MM.1S (cell line): ENCODE data around the gene NXPH1.
"Not testable (repeated sequence)": the region's sequence is repeated elsewhere in the genome, so short reads cannot be mapped to it uniquely, and the experiment has no call there.

Source experiments
- DNase-seq: peaks from one replicate; pipeline ENCODE4 v3.0.0-alpha.2; 2015
- H2AFZ ChIP-seq: fragments of 300-600 bp; sonication (generic); 2 replicates; pipeline ENCODE4 v1.6.0; 2016; ENCODE audit warnings: antibody characterized with exemption, low read length
- H3F3A ChIP-seq: fragments of 300-600 bp; sonication (generic); 2 replicates; pipeline ENCODE4 v1.6.1; 2016; ENCODE audit warnings: mild to moderate bottlenecking, antibody characterized with exemption, low read length, moderate library complexity, mixed read lengths; ENCODE audit not compliant: insufficient read depth
- H3K27ac ChIP-seq: fragments of 300-600 bp; sonication (generic); 2 replicates; pipeline ENCODE4 v1.5.1; 2016; ENCODE audit warnings: mild to moderate bottlenecking, low read length
- H3K27me3 ChIP-seq: fragments of 300-600 bp; sonication (generic); replicated peaks from 2 replicates; pipeline ENCODE4 v1.6.0; 2016; ENCODE audit warnings: low read length; ENCODE audit not compliant: insufficient read depth
- H3K36me3 ChIP-seq: fragments of 300-600 bp; sonication (generic); replicated peaks from 2 replicates; pipeline ENCODE4 v1.6.1; 2016; ENCODE audit warnings: mild to moderate bottlenecking, low read length, mixed read lengths; ENCODE audit not compliant: insufficient read depth
- H3K4me1 ChIP-seq: fragments of 300-600 bp; sonication (generic); 2 replicates; pipeline ENCODE4 v1.6.1; 2016; ENCODE audit warnings: low read length, mixed read lengths
- H3K4me2 ChIP-seq: fragments of 300-600 bp; sonication (generic); 2 replicates; pipeline ENCODE4 v1.6.0; 2016; ENCODE audit warnings: low read depth, low read length
- H3K4me3 ChIP-seq: fragments of 300-600 bp; sonication (generic); 2 replicates; pipeline ENCODE4 v1.5.1; 2016; ENCODE audit warnings: low read length, mixed read lengths
- H3K79me2 ChIP-seq: fragments of 300-600 bp; sonication (generic); 2 replicates; pipeline ENCODE4 v1.6.1; 2016; ENCODE audit warnings: mixed run types, low read length, mixed read lengths
- H3K9ac ChIP-seq: fragments of 300-600 bp; sonication (generic); 2 replicates; pipeline ENCODE4 v1.6.1; 2016; ENCODE audit warnings: low read length, mixed read lengths
- H3K9me2 ChIP-seq: fragments of 300-600 bp; sonication (generic); replicated peaks from 2 replicates; pipeline ENCODE4 v1.6.1; 2016; ENCODE audit warnings: mild to moderate bottlenecking, low read length, mixed read lengths; ENCODE audit not compliant: insufficient read depth
- H3K9me3 ChIP-seq: fragments of 300-600 bp; sonication (generic); replicated peaks from 2 replicates; pipeline ENCODE4 v1.6.1; 2016; ENCODE audit warnings: mild to moderate bottlenecking, low read length, mixed read lengths; ENCODE audit not compliant: insufficient read depth
- H4K20me1 ChIP-seq: fragments of 300-600 bp; sonication (generic); 2 replicates; pipeline ENCODE4 v1.6.1; 2016; ENCODE audit warnings: mild to moderate bottlenecking, low read length, moderate library complexity, mixed read lengths; ENCODE audit not compliant: insufficient read depth
- CTCF ChIP-seq: fragments of 300-600 bp; sonication (generic); IDR thresholded peaks from 2 replicates; pipeline ENCODE4 v1.5.1; 2016; ENCODE audit warnings: antibody characterized with exemption, low read length, mixed read lengths
- EZH2 ChIP-seq: fragments of 300-600 bp; sonication (generic); optimal IDR thresholded peaks from 2 replicates; pipeline ENCODE3; 2017; ENCODE audit warnings: low read depth, mild to moderate bottlenecking, antibody characterized with exemption, low read length, mixed read lengths
- EZH2phosphoT487 ChIP-seq: fragments of 300-600 bp; sonication (generic); IDR thresholded peaks from 2 replicates; pipeline ENCODE4 v1.6.1; 2018; ENCODE audit warnings: antibody characterized with exemption, low read length

The NXPH1 gene

DNA sequence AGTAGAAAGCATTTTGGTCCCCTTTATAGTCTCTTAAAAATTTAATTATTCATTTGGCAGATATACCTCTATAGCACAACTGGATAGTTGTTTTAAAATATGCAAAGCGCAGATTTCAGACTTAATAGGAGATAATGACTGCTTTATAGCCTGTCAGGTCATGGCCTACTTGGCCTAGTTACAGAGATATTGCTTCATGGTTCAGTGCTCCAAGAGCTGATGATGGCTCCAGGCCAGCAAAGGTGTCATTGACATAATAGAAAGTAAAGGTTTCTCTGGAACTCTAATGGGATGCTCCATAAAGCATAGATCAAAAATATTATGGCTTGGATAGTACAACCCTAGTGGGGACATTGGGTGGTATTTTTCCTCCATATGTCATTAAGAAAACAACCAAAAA lies 285.7 kb downstream of the NXPH1 start:
- no peak overlapping the region for H3K27ac ChIP-seq
- no peaks in the 10 kb centered on the region for H3K9me2 ChIP-seq
- no peaks in the 10 kb centered on the region for H3K9me3 ChIP-seq
- no peaks in the 10 kb centered on the region for H3K27me3 ChIP-seq
- no peak overlapping the region for H3K9ac ChIP-seq
- H3K79me2 ChIP-seq = no peaks in the 10 kb centered on the region
- no peaks in the 10 kb centered on the region for H4K20me1 ChIP-seq
- H2AFZ ChIP-seq = no peak overlapping the region
- no peaks in the 10 kb centered on the region for H3K4me1 ChIP-seq
- no peaks in the 10 kb centered on the region for H3F3A ChIP-seq
- H3K4me3 ChIP-seq = no peak overlapping the region
- TF ChIP-seq EZH2phosphoT487 = no peak
- H3K4me2 ChIP-seq = no peak overlapping the region
- no peak for DNase-seq
- H3K36me3 ChIP-seq = no peaks in the 10 kb centered on the region

- no peaks in the 10 kb centered on the region for H4K20me1 ChIP-seq
- no peaks in the 10 kb centered on the region for H3K27me3 ChIP-seq
- DNase-seq = peak; percentile 69
- no peaks in the 10 kb centered on the region for H3F3A ChIP-seq
- no peaks in the 10 kb centered on the region for H3K9me3 ChIP-seq
- no peak overlapping the region for H2AFZ ChIP-seq
- no peak overlapping the region for H3K27ac ChIP-seq
- H3K4me2 ChIP-seq = no peak overlapping the region
- H3K79me2 ChIP-seq = no peaks in the 10 kb centered on the region
- TF ChIP-seq EZH2phosphoT487 (no peak), EZH2 (no peak), CTCF (peak; percentile 83)
- no peak overlapping the region for H3K4me3 ChIP-seq
- no peaks in the 10 kb centered on the region for H3K4me1 ChIP-seq
- H3K36me3 ChIP-seq = no peaks in the 10 kb centered on the region
- H3K9me2 ChIP-seq = no peaks in the 10 kb centered on the region
- H3K9ac ChIP-seq = no peak overlapping the region
These were observed 290.8 kb downstream of the NXPH1 start for GRCh38 chr7:8724080-8724718.

DNA sequence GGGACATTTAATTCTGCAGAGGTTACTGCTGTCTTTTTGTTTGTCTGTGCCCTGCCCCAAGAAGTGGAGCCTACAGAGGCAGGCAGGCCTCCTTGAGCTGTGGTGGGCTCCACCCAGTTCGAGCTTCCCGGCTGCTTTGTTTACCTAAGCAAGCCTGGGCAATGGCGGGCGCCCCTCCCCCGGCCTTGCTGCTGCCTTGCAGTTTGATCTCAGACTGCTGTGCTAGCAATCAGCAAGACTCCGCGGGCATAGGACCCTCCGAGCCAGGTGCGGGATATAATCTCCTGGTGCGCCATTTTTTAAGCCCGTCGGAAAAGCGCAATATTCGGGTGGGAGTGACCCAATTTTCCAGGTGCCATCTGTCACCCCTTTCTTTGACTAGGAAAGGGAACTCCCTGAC lies 298.3 kb downstream of the NXPH1 start:
- H2AFZ ChIP-seq, DNase-seq, H3K9me3 ChIP-seq, H3K79me2 ChIP-seq, H3K4me3 ChIP-seq, H3K9me2 ChIP-seq, H3K27me3 ChIP-seq, H3K4me2 ChIP-seq, H3K9ac ChIP-seq, H3K4me1 ChIP-seq, H4K20me1 ChIP-seq, H3K27ac ChIP-seq, H3K36me3 ChIP-seq, H3F3A ChIP-seq: not testable (repeated sequence)

- no peak for DNase-seq
- H3K27me3 ChIP-seq = no peaks in the 10 kb centered on the region
- H3K9me3 ChIP-seq = no peaks in the 10 kb centered on the region
- no peak overlapping the region for H3K4me3 ChIP-seq
- H3K4me2 ChIP-seq = no peak overlapping the region
- H3K9ac ChIP-seq = no peak overlapping the region
- H3K79me2 ChIP-seq = no peaks in the 10 kb centered on the region
- no peaks in the 10 kb centered on the region for H4K20me1 ChIP-seq
- no peak overlapping the region for H2AFZ ChIP-seq
- H3K36me3 ChIP-seq = no peaks in the 10 kb centered on the region
- no peaks in the 10 kb centered on the region for H3K9me2 ChIP-seq
- no peak overlapping the region for H3K27ac ChIP-seq
- TF ChIP-seq EZH2 = no peak
- TF ChIP-seq EZH2phosphoT487 = no peak
- no peaks in the 10 kb centered on the region for H3F3A ChIP-seq
- no peaks in the 10 kb centered on the region for H3K4me1 ChIP-seq
These were observed 306.4 kb downstream of the NXPH1 start for GRCh38 chr7:8739837-8740236.

- no peak overlapping the region for H3K27ac ChIP-seq
- H3K79me2 ChIP-seq = no peaks in the 10 kb centered on the region
- no peaks in the 10 kb centered on the region for H3K27me3 ChIP-seq
- no peak overlapping the region for H3K4me2 ChIP-seq
- H3K36me3 ChIP-seq = no peaks in the 10 kb centered on the region
- no peaks in the 10 kb centered on the region for H3F3A ChIP-seq
- no peaks in the 10 kb centered on the region for H4K20me1 ChIP-seq
- no peak overlapping the region for H3K4me3 ChIP-seq
- H3K9ac ChIP-seq = no peak overlapping the region
- H3K9me3 ChIP-seq = no peaks in the 10 kb centered on the region
- TF ChIP-seq CTCF = no peak
- TF ChIP-seq EZH2phosphoT487 = no peak
- no peak for TF ChIP-seq EZH2
- no peak for DNase-seq
- H3K9me2 ChIP-seq = no peaks in the 10 kb centered on the region
- no peak overlapping the region for H2AFZ ChIP-seq
- no peaks in the 10 kb centered on the region for H3K4me1 ChIP-seq
These were observed 309.4 kb downstream of the NXPH1 start for GRCh38 chr7:8742837-8743236.
